HL-60 (cell line): Measurements from ENCODE around the gene LHX4.

Experiments
- DNase-seq, 2 experiments: peaks; one replicate each; pipeline ENCODE4 v3.0.0-alpha.2; 2010 to 2020; ENCODE audit warnings: low read depth in 1 of 2, low spot score in 1 of 2
- H3K27ac ChIP-seq: fragments of 250-450 bp; sonication (Bioruptor Pico); replicated peaks from 2 replicates; pipeline ENCODE4 v1.5.1; 2020; ENCODE audit warnings: mild to moderate bottlenecking, moderate library complexity
- H3K27me3 ChIP-seq: fragments of 250-450 bp; sonication (Bioruptor Pico); 2 replicates; pipeline ENCODE4 v1.5.1; 2021; ENCODE audit warnings: mild to moderate bottlenecking, moderate library complexity; ENCODE audit not compliant: insufficient read depth, poor library complexity, severe bottlenecking
- H3K4me3 ChIP-seq: replicated peaks from 2 replicates; pipeline ENCODE4 v1.5.1; 2011; ENCODE audit warnings: mild to moderate bottlenecking, control low read depth, low read length; ENCODE audit not compliant: insufficient read depth
- GABPA ChIP-seq: IDR thresholded peaks from 2 replicates; pipeline ENCODE4 v1.6.1; 2012; ENCODE audit warnings: low read depth
- POLR2AphosphoS5 ChIP-seq: IDR thresholded peaks from 2 replicates; pipeline ENCODE4 v1.6.1; 2012; ENCODE audit warnings: low read depth
- REST ChIP-seq: IDR thresholded peaks from 2 replicates; pipeline ENCODE4 v1.6.1; 2012; ENCODE audit warnings: low read depth; ENCODE audit not compliant: insufficient replicate concordance
- SPI1 ChIP-seq: IDR thresholded peaks from 2 replicates; pipeline ENCODE4 v1.6.1; 2012; ENCODE audit warnings: low read depth, mild to moderate bottlenecking, borderline replicate concordance
- TF ChIP-seq, protein P1 (sequence below): IDR thresholded peaks from one replicate; pipeline ENCODE4 v1.5.1; 2011; ENCODE audit warnings: low read length, control low read depth, inconsistent platforms; ENCODE audit not compliant: insufficient read depth

LHX4 gene

GRCh38 chr1:180281490-180281889 is 51.4 kb downstream of the LHX4 start:
- Histone ChIP-seq H3K4me3 (no peak overlapping the region), H3K27me3 (no peaks in the 10 kb centered on the region), H3K27ac (no peak overlapping the region)
- TF ChIP-seq, protein P1, sequence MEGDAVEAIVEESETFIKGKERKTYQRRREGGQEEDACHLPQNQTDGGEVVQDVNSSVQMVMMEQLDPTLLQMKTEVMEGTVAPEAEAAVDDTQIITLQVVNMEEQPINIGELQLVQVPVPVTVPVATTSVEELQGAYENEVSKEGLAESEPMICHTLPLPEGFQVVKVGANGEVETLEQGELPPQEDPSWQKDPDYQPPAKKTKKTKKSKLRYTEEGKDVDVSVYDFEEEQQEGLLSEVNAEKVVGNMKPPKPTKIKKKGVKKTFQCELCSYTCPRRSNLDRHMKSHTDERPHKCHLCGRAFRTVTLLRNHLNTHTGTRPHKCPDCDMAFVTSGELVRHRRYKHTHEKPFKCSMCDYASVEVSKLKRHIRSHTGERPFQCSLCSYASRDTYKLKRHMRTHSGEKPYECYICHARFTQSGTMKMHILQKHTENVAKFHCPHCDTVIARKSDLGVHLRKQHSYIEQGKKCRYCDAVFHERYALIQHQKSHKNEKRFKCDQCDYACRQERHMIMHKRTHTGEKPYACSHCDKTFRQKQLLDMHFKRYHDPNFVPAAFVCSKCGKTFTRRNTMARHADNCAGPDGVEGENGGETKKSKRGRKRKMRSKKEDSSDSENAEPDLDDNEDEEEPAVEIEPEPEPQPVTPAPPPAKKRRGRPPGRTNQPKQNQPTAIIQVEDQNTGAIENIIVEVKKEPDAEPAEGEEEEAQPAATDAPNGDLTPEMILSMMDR = no peak
- TF ChIP-seq REST (no peak), GABPA (no peak), SPI1 (no peak), POLR2AphosphoS5 (no peak)
- DNase-seq = no peak

- DNase-seq = no peak
- TF ChIP-seq, protein P1 = no peak
- no peak for TF ChIP-seq GABPA
- no peak for TF ChIP-seq SPI1
- TF ChIP-seq POLR2AphosphoS5 = no peak
- no peak for TF ChIP-seq REST
- no peak overlapping the region for H3K4me3 ChIP-seq
- no peak overlapping the region for H3K27ac ChIP-seq
- H3K27me3 ChIP-seq = no peaks in the 10 kb centered on the region
Measured at GRCh38 chr1:180282401-180283044, 52.5 kb downstream of the LHX4 start.

- H3K4me3 ChIP-seq = no peak overlapping the region
- H3K27ac ChIP-seq = no peak overlapping the region
- no peak for DNase-seq
- TF ChIP-seq REST = no peak
- TF ChIP-seq SPI1 = no peak
- TF ChIP-seq POLR2AphosphoS5 = no peak
- TF ChIP-seq, protein P1 = no peak
- H3K27me3 ChIP-seq = no peaks in the 10 kb centered on the region
Measured at GRCh38 chr1:180283098-180283497, 53.0 kb downstream of the LHX4 start.
